Kidney (tissue), 14 donors: Measurements from ENCODE around the gene KLC3. TPM values are rescaled to one million over a fixed set of nuclear protein-coding genes. Genes with fewer than 3 reads are reported as not detected.

ENCODE experiments used
- DNase-seq, 5 donors: peaks; one replicate each; pipeline ENCODE4 v3.0.0-alpha.2; 2013 to 2020
- FAIRE-seq: peaks from 2 replicates; lab custom pipeline; 2012; peaks lifted over from hg19 to GRCh38; lab: Jason Lieb, UNC
- H3K27ac ChIP-seq, 2 donors: one replicate each; pipeline ENCODE4 v1.7.0; 2013; ENCODE audit warnings: low read depth in 2 of 2, low read length in 2 of 2, inconsistent platforms in 1 of 2
- H3K27me3 ChIP-seq: one replicate; pipeline ENCODE4 v1.7.1; 2013; ENCODE audit warnings: low read length, inconsistent platforms; ENCODE audit not compliant: control insufficient read depth, insufficient read depth
- H3K36me3 ChIP-seq, 3 donors: one replicate each; pipeline versions ENCODE4 v1.7.0 to v1.7.1; 2013; ENCODE audit warnings: low read length in 3 of 3, control low read depth in 1 of 3, inconsistent platforms in 1 of 3; ENCODE audit not compliant: insufficient read depth in 3 of 3, control insufficient read depth in 2 of 3
- H3K4me1 ChIP-seq, 3 donors: one replicate each; pipeline versions ENCODE4 v1.7.0 to v1.7.1; 2013; ENCODE audit warnings: low read length in 3 of 3, inconsistent platforms in 1 of 3, low read depth in 1 of 3; ENCODE audit not compliant: control insufficient read depth in 2 of 3, insufficient read depth in 2 of 3
- H3K4me3 ChIP-seq, 3 donors: one replicate each; pipeline versions ENCODE4 v1.7.0 to v1.8.1; 2013; ENCODE audit warnings: low read length in 3 of 3, control low read depth in 1 of 3, inconsistent platforms in 1 of 3
- H3K9ac ChIP-seq, 3 donors: one replicate each; pipeline versions ENCODE4 v1.7.0 to v1.7.1; 2013; ENCODE audit warnings: low read length in 3 of 3, control low read depth in 1 of 3, inconsistent platforms in 1 of 3
- H3K9me3 ChIP-seq, 3 donors: one replicate each; pipeline versions ENCODE4 v1.7.0 to v1.7.1; 2013; ENCODE audit warnings: low read length in 3 of 3, control low read depth in 1 of 3, inconsistent platforms in 1 of 3; ENCODE audit not compliant: control insufficient read depth in 2 of 3, insufficient read depth in 1 of 3
- CTCF ChIP-seq: IDR thresholded peaks from 3 replicates; pipeline ENCODE4 v1.5.1; 2012; ENCODE audit warnings: mild to moderate bottlenecking, moderate library complexity, borderline replicate concordance; ENCODE audit not compliant: insufficient read depth; ENCODE audit errors: extremely low read depth
- intact Hi-C: fragments of 100-400 bp; cut with DNase I; formaldehyde crosslinking; loops from one replicate; pipeline ENCODE4 v1.11.1; 2022
- polyA plus RNA-seq: library from polyadenylated mRNA; stranded (reverse); fragments of 350-450 nt; fragmentation: Illumina TruSeq; extraction: RNeasy Lipid Tissue Mini Kit (QIAGEN cat#74804); gene quantifications from one replicate; pipeline ENCODE4 v1.2.3, GENCODE V29; 2014; ENCODE audit warnings: low read depth, low replicate concordance; ENCODE audit not compliant: insufficient read depth
- total RNA-seq: library from RNA; stranded (reverse); fragmentation: NEBNext Ultra II Directional; extraction: Animal tissue kit (Norgen Biotek cat#: 25700); gene quantifications from one replicate; pipeline ENCODE4 v1.2.1, GENCODE V29; 2021
- donor health status: control.
- donor health status: control.
- donor health status: control.
- donor health status: control.
- donor health status: control.
- donor health status: DM: yes; HTN: yes; CAD: no.
- donor health status: Normal renal cell carcinoma (clear cell type).

The KLC3 gene
- total and polyA plus RNA-seq, 2 donors from 2014 or later: 3.3 to 4.5 TPM

- TF ChIP-seq CTCF: no peak
- Histone ChIP-seq H3K36me3 (no peaks in the 10 kb centered on the region), H3K4me3 (no peak overlapping the region), H3K27me3 (peaks cover 4% of the 10 kb centered on the region), H3K4me1 (no peaks in the 10 kb centered on the region), H3K27ac (no peak overlapping the region), H3K9me3 (no peaks in the 10 kb centered on the region), H3K9ac (no peak overlapping the region)
- DNase-seq (no peak), FAIRE-seq (no peak)
- intact Hi-C loops: no loop called here
These were observed 39.6 kb downstream of the KLC3 start for GRCh38 chr19:45380107-45380506.

- Histone ChIP-seq H3K4me3 (no peak overlapping the region), H3K4me1 (peaks cover 0 to 3% (median 0%) of the 10 kb centered on the region in 3 donors), H3K27me3 (peaks cover 15% of the 10 kb centered on the region), H3K9me3 (no peaks in the 10 kb centered on the region), H3K36me3 (no peaks in the 10 kb centered on the region), H3K27ac (no peak overlapping the region), H3K9ac (no peak overlapping the region)
- DNase-seq (no peak), FAIRE-seq (no peak)
- TF ChIP-seq CTCF: no peak
- intact Hi-C loops: no loop called here
These were observed 41.9 kb downstream of the KLC3 start for GRCh38 chr19:45382426-45382825.

GRCh38 chr19:45385392-45386221 is 45.1 kb downstream of the KLC3 start:
- no peak for FAIRE-seq
- H3K9me3 ChIP-seq: no peaks in the 10 kb centered on the region
- intact Hi-C loops: no loop called here
- no peak for DNase-seq
- H3K27me3 ChIP-seq: peaks cover 15% of the 10 kb centered on the region
- H3K27ac ChIP-seq: no peak overlapping the region
- peaks cover 0 to 3% (median 0%) of the 10 kb centered on the region in 3 donors for H3K4me1 ChIP-seq
- no peaks in the 10 kb centered on the region for H3K36me3 ChIP-seq
- no peak overlapping the region for H3K4me3 ChIP-seq
- H3K9ac ChIP-seq: no peak overlapping the region
- no peak for TF ChIP-seq CTCF

- intact Hi-C loops: no loop called here
- Histone ChIP-seq H3K4me3 (no peak overlapping the region), H3K27me3 (peaks cover 5% of the 10 kb centered on the region), H3K9me3 (no peaks in the 10 kb centered on the region), H3K36me3 (no peaks in the 10 kb centered on the region), H3K9ac (no peak overlapping the region), H3K27ac (no peak overlapping the region), H3K4me1 (no peaks in the 10 kb centered on the region)
- FAIRE-seq: no peak
- no peak for TF ChIP-seq CTCF
- DNase-seq: no peak
These were observed 50.8 kb downstream of the KLC3 start for GRCh38 chr19:45391346-45391745.
